K562 (cell line): ENCODE measurements around the gene EPPIN. TPM values are rescaled to one million over a fixed set of nuclear protein-coding genes. Genes with fewer than 3 reads are reported as not detected.
A peak's percentile ranks its signal among the peaks of the same experiment; 100 is the strongest.

Source experiments
- ATAC-seq: fragments of 200-7000 bp; cut with Tn5 transposase; 3 replicates; pipeline ENCODE4 v1.9.1; 2020; ENCODE audit warnings: moderate library complexity
- BruUV-seq: library from RNA; stranded (reverse); fragments of 400-500 nt; replicated peaks from 2 replicates; lab custom pipeline; 2021; lab: Mats Ljungman, UMichigan
- CTCF ChIA-PET: fragments of 300-600 bp; formaldehyde crosslinking; extraction: SDS; loops from one replicate; lab custom pipeline; 2021; ENCODE audit warnings: low intra/inter-chr PET ratio; lab: Yijun Ruan, JAX
- POLR2A ChIA-PET: fragments of 300-600, 350-650 bp; sonication (Branson Sonifier 250); formaldehyde crosslinking; extraction: SDS; loops from one replicate; lab custom pipeline; 2021; ENCODE audit warnings: antibody characterized with exemption, inconsistent platforms; lab: Yijun Ruan, JAX
- DNase-seq, 4 experiments: peaks; one replicate each; pipeline versions ENCODE4 v3.0.0 to v3.0.0-alpha.2; 2011 to 2018; ENCODE audit warnings: low spot score in 3 of 4, mixed read lengths in 3 of 4; ENCODE audit errors: extremely low read depth in 1 of 4
- FAIRE-seq: peaks from 2 replicates; lab custom pipeline; 2011; peaks lifted over from hg19 to GRCh38; lab: Jason Lieb, UNC
- H2AFZ ChIP-seq: 2 replicates; pipeline ENCODE4 v1.6.0; 2011; ENCODE audit warnings: low read depth, low read length, control low read depth, inconsistent platforms
- H3K27ac ChIP-seq: fragments of 200-600 bp; 3 replicates; pipeline ENCODE4 v1.8.0; 2011; ENCODE audit warnings: low read depth, mild to moderate bottlenecking, control low read depth, inconsistent platforms, low read length, moderate library complexity, mixed read lengths; ENCODE audit errors: extremely low read depth
- H3K27me3 ChIP-seq, 2 experiments: fragments of 300-600 bp in 1 of 2; 2 replicates in 1 of 2; 3 replicates in 1 of 2; pipeline versions ENCODE4 v1.6.0 to v1.8.0; 2011; ENCODE audit warnings: inconsistent platforms in 2 of 2, low read length in 2 of 2, mild to moderate bottlenecking in 1 of 2, mixed read lengths in 1 of 2, moderate library complexity in 1 of 2; ENCODE audit not compliant: control insufficient read depth in 2 of 2, insufficient read depth in 2 of 2
- H3K36me3 ChIP-seq: fragments of 300-600 bp; 3 replicates; pipeline ENCODE4 v1.8.0; 2011; ENCODE audit warnings: mild to moderate bottlenecking, low read length, inconsistent platforms; ENCODE audit not compliant: control insufficient read depth, insufficient read depth
- H3K4me1 ChIP-seq, 2 experiments: fragments of 200-600 bp in 1 of 2; replicated peaks in 1 of 2; 2 replicates in 1 of 2; 3 replicates in 1 of 2; pipeline versions ENCODE4 v1.5.1 to v1.8.0; 2011; ENCODE audit warnings: inconsistent platforms in 2 of 2, low read length in 2 of 2, mild to moderate bottlenecking in 1 of 2, mixed read lengths in 1 of 2, moderate library complexity in 1 of 2; ENCODE audit not compliant: control insufficient read depth in 2 of 2, insufficient read depth in 2 of 2
- H3K4me2 ChIP-seq: 2 replicates; pipeline ENCODE4 v1.6.1; 2011; ENCODE audit warnings: low read length, control low read depth, inconsistent platforms, mixed read lengths; ENCODE audit not compliant: insufficient read depth
- H3K4me3 ChIP-seq: fragments of 200-600 bp; sonication (generic), shearing (Covaris generic); 2 replicates; pipeline ENCODE4 v1.5.1; 2016; ENCODE audit warnings: control low read depth, inconsistent platforms
- H3K79me2 ChIP-seq: fragments of 200-600 bp; 3 replicates; pipeline ENCODE4 v1.8.0; 2011; ENCODE audit warnings: low read length, inconsistent platforms; ENCODE audit not compliant: control insufficient read depth, insufficient read depth
- H3K9ac ChIP-seq, 2 experiments: 2 replicates each; pipeline versions ENCODE4 v1.6.0 to v1.6.1; 2011; ENCODE audit warnings: low read depth in 2 of 2, low read length in 2 of 2, control low read depth in 1 of 2, inconsistent platforms in 1 of 2, mild to moderate bottlenecking in 1 of 2, mixed read lengths in 1 of 2; ENCODE audit not compliant: insufficient read depth in 1 of 2
- H3K9me1 ChIP-seq: one replicate; pipeline ENCODE4 v1.6.0; 2011; ENCODE audit warnings: inconsistent platforms, mild to moderate bottlenecking, low read length, moderate library complexity; ENCODE audit not compliant: control insufficient read depth, insufficient read depth
- H3K9me3 ChIP-seq: replicated peaks from 2 replicates; pipeline ENCODE4 v1.5.1; 2011; ENCODE audit warnings: low read depth, low read length, inconsistent platforms; ENCODE audit not compliant: control insufficient read depth, insufficient read depth
- H4K20me1 ChIP-seq: replicated peaks from 2 replicates; pipeline ENCODE4 v1.6.1; 2011; ENCODE audit warnings: low read length, inconsistent platforms, mixed read lengths; ENCODE audit not compliant: control insufficient read depth, insufficient read depth
- GABPB1 ChIP-seq: sonication (generic); formaldehyde crosslinking; IDR thresholded peaks from 2 replicates; pipeline ENCODE4 v1.8.0; 2022; ENCODE audit warnings: mild to moderate bottlenecking, missing genetic modification reagents
- MTA3 ChIP-seq: fragments of 450-650 bp; formaldehyde crosslinking; IDR thresholded peaks from 2 replicates; pipeline ENCODE4 v1.6.1; 2017; ENCODE audit warnings: mild to moderate bottlenecking, borderline replicate concordance
- WGBS: fragments of 100-300 bp; shearing (Covaris generic); methylation state at CpG from one replicate; pipeline ENCODE4 v1.1.6; 2016; ENCODE audit warnings: low coverage, mixed read lengths; ENCODE audit not compliant: insufficient coverage; ENCODE audit errors: missing lambda C conversion rate; 5-methylcytosine and 5-hydroxymethylcytosine counted together
- in situ Hi-C: fragments of 300-500 bp; cut with MboI; formaldehyde crosslinking; loops from 4 replicates; pipeline ENCODE4 v1.15.0; 2018; ENCODE audit warnings: inconsistent platforms, mixed read lengths
- intact Hi-C: fragments of 100-400 bp; cut with micrococcal nuclease; formaldehyde crosslinking; loops from 2 replicates; pipeline ENCODE4 v1.14.2; 2022
- polyA plus RNA-seq, 8 experiments: library from polyadenylated mRNA; depleted of rRNA in 4 of 8; stranded (reverse) in 5 of 8; unstranded in 3 of 8; fragments of >200 nt; fragmentation: Nextera tagmentation in 2 of 8; fragmentation: Illumina TruSeq in 1 of 8; extraction: Ambion mirVana in 2 of 8; extraction: Trizol in 1 of 8; gene quantifications; 2 replicates each; pipeline versions ENCODE4 v1.2.1 to v1.2.3, GENCODE V29; 2011 to 2014; ENCODE audit warnings: inconsistent platforms in 1 of 8, missing spikeins in 1 of 8
- total RNA-seq, 7 experiments: library from RNA; depleted of rRNA in 6 of 7; stranded (reverse); fragments of >200 nt in 6 of 7; fragmentation: Illumina TruSeq in 2 of 7; extraction: Trizol in 2 of 7; gene quantifications; 2 replicates each; pipeline versions ENCODE4 v1.2.1 to v1.2.3, GENCODE V29; 2011 to 2021; ENCODE audit warnings: low replicate concordance in 1 of 7
- TF ChIP-seq, protein P1 (sequence below), 3 experiments: IDR thresholded peaks in 2 of 3; conservative IDR thresholded peaks in 1 of 3; 2 replicates each; pipeline ENCODE4 v1.5.1; 2011 to 2012; ENCODE audit warnings: low read length in 3 of 3, mild to moderate bottlenecking in 3 of 3, control low read depth in 2 of 3, improper control_type of control experiment in 1 of 3, inconsistent platforms in 1 of 3, low read depth in 1 of 3, mixed read lengths in 1 of 3, moderate library complexity in 1 of 3; ENCODE audit not compliant: insufficient read depth in 2 of 3

EPPIN gene
- total and polyA plus RNA-seq, 9 of the 15 experiments (the other 6 are each of a cell fraction or from before 2014, with no cell fraction given): not detected

DNA sequence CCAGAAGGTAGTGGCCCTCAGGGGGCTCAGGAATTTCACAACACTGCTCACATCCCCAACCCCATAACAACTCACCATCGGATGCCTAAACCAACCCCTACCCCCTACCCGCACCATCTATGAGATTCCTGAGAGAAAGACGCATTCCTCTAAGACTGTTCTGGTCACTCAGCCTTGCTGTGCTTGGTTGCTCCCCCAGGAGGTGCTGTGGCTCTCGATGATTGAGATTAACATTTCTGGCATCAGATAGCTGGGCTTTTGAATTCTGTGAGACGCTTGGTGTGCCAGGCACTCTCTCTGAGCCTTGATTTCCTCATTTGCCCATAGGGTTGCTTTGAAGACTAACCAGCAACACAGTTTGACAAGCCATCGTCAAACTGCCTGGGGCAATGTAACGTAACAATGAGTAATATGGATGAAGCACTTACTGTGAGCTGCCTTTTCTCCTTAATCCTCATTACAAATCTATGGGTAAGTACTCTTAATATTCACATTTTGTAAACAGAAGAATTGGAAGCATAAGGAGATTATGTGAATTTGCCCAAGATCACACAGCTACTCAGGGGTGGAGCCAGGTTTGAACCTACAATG is 8.9 kb downstream of the EPPIN start:
- intact Hi-C loops (no loop called here), in situ Hi-C loops (no loop called here)
- no peaks in the 10 kb centered on the region for H3K4me1 ChIP-seq
- no peak overlapping the region for H3K9ac ChIP-seq
- FAIRE-seq (no peak), ATAC-seq (no peak), DNase-seq (peak in 1 of 4 experiments; percentile 12)
- TF ChIP-seq GABPB1 (CRISPR knock-in tag) (no peak), MTA3 (no peak)
- TF ChIP-seq, protein P1, sequence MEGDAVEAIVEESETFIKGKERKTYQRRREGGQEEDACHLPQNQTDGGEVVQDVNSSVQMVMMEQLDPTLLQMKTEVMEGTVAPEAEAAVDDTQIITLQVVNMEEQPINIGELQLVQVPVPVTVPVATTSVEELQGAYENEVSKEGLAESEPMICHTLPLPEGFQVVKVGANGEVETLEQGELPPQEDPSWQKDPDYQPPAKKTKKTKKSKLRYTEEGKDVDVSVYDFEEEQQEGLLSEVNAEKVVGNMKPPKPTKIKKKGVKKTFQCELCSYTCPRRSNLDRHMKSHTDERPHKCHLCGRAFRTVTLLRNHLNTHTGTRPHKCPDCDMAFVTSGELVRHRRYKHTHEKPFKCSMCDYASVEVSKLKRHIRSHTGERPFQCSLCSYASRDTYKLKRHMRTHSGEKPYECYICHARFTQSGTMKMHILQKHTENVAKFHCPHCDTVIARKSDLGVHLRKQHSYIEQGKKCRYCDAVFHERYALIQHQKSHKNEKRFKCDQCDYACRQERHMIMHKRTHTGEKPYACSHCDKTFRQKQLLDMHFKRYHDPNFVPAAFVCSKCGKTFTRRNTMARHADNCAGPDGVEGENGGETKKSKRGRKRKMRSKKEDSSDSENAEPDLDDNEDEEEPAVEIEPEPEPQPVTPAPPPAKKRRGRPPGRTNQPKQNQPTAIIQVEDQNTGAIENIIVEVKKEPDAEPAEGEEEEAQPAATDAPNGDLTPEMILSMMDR (IDR thresholded peaks at IDR 0.05 in 2 of 3, conservative IDR thresholded peaks at IDR 0.05 in 1 of 3; ENCODE audit: insufficient read depth in 2 of 3, low read depth in 1 of 3, low read length in 3 of 3): peak in 2 of 3 experiments; percentile 24 to 26; a peak in 1 of 6 replicates
- BruUV-seq: no TSS peak
- H3K4me2 ChIP-seq: no peak overlapping the region
- no peaks in the 10 kb centered on the region for H3K9me3 ChIP-seq
- H3K4me3 ChIP-seq: no peak overlapping the region
- no peak overlapping the region for H3K27ac ChIP-seq
- no peak overlapping the region for H2AFZ ChIP-seq
- no peaks in the 10 kb centered on the region for H3K36me3 ChIP-seq
- CTCF ChIA-PET: no interaction called here
- no peaks in the 10 kb centered on the region for H4K20me1 ChIP-seq
- H3K9me1 ChIP-seq: no peaks in the 10 kb centered on the region
- 0% methylated on average over 7 of the region's 7 CpGs for WGBS
- peaks cover 0 to 4% of the 10 kb centered on the region in 2 experiments; a peak in 1 of 5 replicates for H3K27me3 ChIP-seq
- POLR2A ChIA-PET: no interaction called here
- no peaks in the 10 kb centered on the region for H3K79me2 ChIP-seq
